SK-N-SH (cell line): ENCODE results near the gene CHST11. TPM values are rescaled to one million over a fixed set of nuclear protein-coding genes. Genes with fewer than 3 reads are reported as not detected.

Experiments
- CTCF ChIA-PET: fragments of 300-600, 350-600 bp; formaldehyde crosslinking; extraction: SDS; loops from one replicate; lab custom pipeline; 2021; lab: Yijun Ruan, JAX
- POLR2A ChIA-PET: fragments of 350-600 bp; sonication (Branson Sonifier 250); formaldehyde crosslinking; extraction: SDS; loops from one replicate; lab custom pipeline; 2020; ENCODE audit warnings: antibody characterized with exemption, inconsistent platforms; lab: Yijun Ruan, JAX
- DNase-seq: peaks from one replicate; pipeline ENCODE4 v3.0.0; 2012
- H2AFZ ChIP-seq: fragments of 200-600 bp; sonication (generic); 2 replicates; pipeline ENCODE4 v1.8.1; 2016; ENCODE audit warnings: antibody characterized with exemption, mild to moderate bottlenecking, low read depth
- H3F3A ChIP-seq: fragments of 200-600 bp; sonication (generic); replicated peaks from 2 replicates; pipeline ENCODE3; 2016; ENCODE audit warnings: antibody characterized with exemption, mild to moderate bottlenecking; ENCODE audit not compliant: insufficient read depth
- H3K27ac ChIP-seq, 2 experiments: fragments of 200-500 bp in 1 of 2; fragments of 200-600 bp in 1 of 2; sonication (Bioruptor generic) in 1 of 2; sonication (generic), shearing (Covaris generic) in 1 of 2; 2 replicates each; pipeline versions ENCODE4 v1.5.1 to v1.6.1; 2014 to 2016; ENCODE audit warnings: low read depth in 2 of 2, inconsistent platforms in 1 of 2, low read length in 1 of 2, mild to moderate bottlenecking in 1 of 2, mixed read lengths in 1 of 2
- H3K27me3 ChIP-seq: fragments of 200-600 bp; sonication (generic), shearing (Covaris generic); 2 replicates; pipeline ENCODE4 v1.6.1; 2016; ENCODE audit warnings: mixed run types; ENCODE audit not compliant: insufficient read depth
- H3K36me3 ChIP-seq, 2 experiments: fragments of 200-500 bp in 1 of 2; fragments of 200-600 bp in 1 of 2; sonication (Bioruptor generic) in 1 of 2; sonication (generic) in 1 of 2; replicated peaks in 1 of 2; 2 replicates each; pipeline versions ENCODE3 to v1.5.1; 2014 to 2016; ENCODE audit warnings: low read length in 1 of 2, mild to moderate bottlenecking in 1 of 2; ENCODE audit not compliant: insufficient read depth in 2 of 2, control insufficient read depth in 1 of 2
- H3K4me1 ChIP-seq, 2 experiments: fragments of 200-500 bp in 1 of 2; fragments of 200-600 bp in 1 of 2; sonication (Bioruptor generic) in 1 of 2; sonication (generic), shearing (Covaris generic) in 1 of 2; 2 replicates each; pipeline versions ENCODE4 v1.5.1 to v1.6.1; 2014 to 2016; ENCODE audit warnings: low read depth in 1 of 2, low read length in 1 of 2, mixed run types in 1 of 2; ENCODE audit not compliant: insufficient read depth in 2 of 2, control insufficient read depth in 1 of 2
- H3K4me2 ChIP-seq: fragments of 200-600 bp; sonication (generic), shearing (Covaris generic); 2 replicates; pipeline ENCODE4 v1.6.1; 2017; ENCODE audit warnings: mixed run types
- H3K4me3 ChIP-seq, 2 experiments: fragments of 200-500 bp in 1 of 2; fragments of 200-600 bp in 1 of 2; sonication (Bioruptor generic) in 1 of 2; sonication (generic), shearing (Covaris generic) in 1 of 2; 2 replicates each; pipeline versions ENCODE4 v1.5.1 to v1.8.1; 2014 to 2016; ENCODE audit warnings: low read depth in 2 of 2, inconsistent platforms in 1 of 2, low read length in 1 of 2, mild to moderate bottlenecking in 1 of 2, mixed read lengths in 1 of 2, moderate library complexity in 1 of 2
- H3K79me2 ChIP-seq: fragments of 200-600 bp; sonication (generic); 2 replicates; pipeline ENCODE4 v1.8.1; 2017; ENCODE audit warnings: mild to moderate bottlenecking; ENCODE audit not compliant: insufficient read depth
- H3K9ac ChIP-seq: fragments of 200-600 bp; sonication (generic); 2 replicates; pipeline ENCODE4 v1.6.1; 2017; ENCODE audit warnings: mixed run types
- H3K9me2 ChIP-seq: fragments of 200-600 bp; sonication (generic); 2 replicates; pipeline ENCODE4 v1.6.1; 2017; ENCODE audit warnings: mixed run types
- H3K9me3 ChIP-seq: fragments of 200-600 bp; sonication (generic); 2 replicates; pipeline ENCODE4 v1.6.1; 2017; ENCODE audit warnings: mixed run types, mild to moderate bottlenecking, moderate library complexity
- H4K20me1 ChIP-seq: fragments of 200-600 bp; sonication (generic); 2 replicates; pipeline ENCODE4 v1.6.1; 2017; ENCODE audit warnings: mild to moderate bottlenecking, mixed run types; ENCODE audit not compliant: insufficient read depth
- EZH2phosphoT487 ChIP-seq: fragments of 200-600 bp; sonication (generic); IDR thresholded peaks from 2 replicates; pipeline ENCODE4 v1.6.1; 2017; ENCODE audit warnings: low read depth, mixed run types, mild to moderate bottlenecking, antibody characterized with exemption, moderate library complexity, borderline replicate concordance
- GATA2 ChIP-seq: sonication (generic); formaldehyde crosslinking; IDR thresholded peaks from 2 replicates; pipeline ENCODE4 v1.5.0; 2020; ENCODE audit warnings: mild to moderate bottlenecking, missing genetic modification reagents
- RAD21 ChIP-seq: IDR thresholded peaks from 2 replicates; pipeline ENCODE4 v1.6.1; 2012; ENCODE audit warnings: mild to moderate bottlenecking, low read length
- RFX5 ChIP-seq: IDR thresholded peaks from 2 replicates; pipeline ENCODE4 v1.6.1; 2012; ENCODE audit warnings: mild to moderate bottlenecking, improper control_type of control experiment, low read length
- RXRA ChIP-seq: IDR thresholded peaks from 2 replicates; pipeline ENCODE4 v1.4.0; 2012; ENCODE audit warnings: low read depth, mild to moderate bottlenecking, borderline replicate concordance
- SIN3A ChIP-seq: IDR thresholded peaks from 2 replicates; pipeline ENCODE4 v1.6.1; 2012; ENCODE audit warnings: low read depth, mild to moderate bottlenecking, low read length, moderate library complexity, borderline replicate concordance
- SMC3 ChIP-seq: IDR thresholded peaks from 2 replicates; pipeline ENCODE4 v1.6.1; 2012; ENCODE audit warnings: low read depth, low read length, improper control_type of control experiment
- WGBS: methylation state at CpG from one replicate; pipeline ENCODE4 v1.1.6; 2017; ENCODE audit warnings: low lambda C conversion rate; 5-methylcytosine and 5-hydroxymethylcytosine counted together
- polyA plus RNA-seq, 3 experiments: library from polyadenylated mRNA; depleted of rRNA; stranded (reverse); fragments of >200 nt; gene quantifications; 2 replicates each; pipeline ENCODE4 v1.2.3, GENCODE V29; 2012
- TF ChIP-seq, protein P1 (sequence below): fragments of 150-350 bp; IDR thresholded peaks from 2 replicates; pipeline ENCODE4 v1.6.1; 2017; ENCODE audit warnings: antibody characterized with exemption, low read length, low read depth, borderline replicate concordance
- TF ChIP-seq, protein P2 (sequence below): IDR thresholded peaks from 2 replicates; pipeline ENCODE4 v1.6.1; 2012; ENCODE audit warnings: mild to moderate bottlenecking, low read depth, low read length, moderate library complexity
- TF ChIP-seq, protein P3 (sequence below): fragments of 150-350 bp; IDR thresholded peaks from 2 replicates; pipeline ENCODE4 v1.6.1; 2016; ENCODE audit warnings: mild to moderate bottlenecking, low read depth, low read length

The CHST11 gene
- polyA plus RNA-seq, 1 of the 3 experiments (the other 2 are of a cell fraction): 18.6 TPM

DNA sequence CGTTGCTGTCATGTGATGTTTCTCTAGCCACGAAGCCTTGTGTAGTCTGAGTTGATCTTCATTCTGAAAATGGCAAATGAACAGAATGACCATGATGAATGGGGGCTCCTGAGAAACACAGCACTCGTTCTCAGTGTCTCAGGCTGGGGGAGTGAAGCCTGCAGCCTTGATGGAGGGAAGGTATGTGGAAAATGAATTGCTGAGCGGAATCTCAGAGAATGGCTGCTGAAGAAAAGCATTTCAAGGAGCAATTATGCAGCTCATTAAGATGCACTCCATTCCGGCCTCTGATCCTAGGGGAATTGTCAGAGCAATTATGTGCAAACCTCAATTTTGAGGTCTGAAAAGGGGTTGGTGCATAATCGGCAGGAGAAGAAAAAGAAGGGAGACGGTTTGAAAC lies 167.1 kb downstream of the CHST11 start:
- Histone ChIP-seq H3K27me3 (no peaks in the 10 kb centered on the region), H3K36me3 (no peaks in the 10 kb centered on the region), H3K9me2 (no peaks in the 10 kb centered on the region), H2AFZ (no peak overlapping the region), H3F3A (peaks cover 10% of the 10 kb centered on the region), H3K9ac (no peak overlapping the region), H3K4me2 (no peak overlapping the region), H3K27ac (no peak overlapping the region), H4K20me1 (no peaks in the 10 kb centered on the region), H3K79me2 (no peaks in the 10 kb centered on the region), H3K4me1 (peaks cover 0 to 21% of the 10 kb centered on the region in 2 experiments; a peak in 2 of 4 replicates), H3K4me3 (no peak overlapping the region), H3K9me3 (no peaks in the 10 kb centered on the region)
- CTCF ChIA-PET: no interaction called here
- DNase-seq: no peak
- POLR2A ChIA-PET: no interaction called here
- WGBS: 85% methylated on average over 7 of the region's 7 CpGs
- TF ChIP-seq, protein P1, sequence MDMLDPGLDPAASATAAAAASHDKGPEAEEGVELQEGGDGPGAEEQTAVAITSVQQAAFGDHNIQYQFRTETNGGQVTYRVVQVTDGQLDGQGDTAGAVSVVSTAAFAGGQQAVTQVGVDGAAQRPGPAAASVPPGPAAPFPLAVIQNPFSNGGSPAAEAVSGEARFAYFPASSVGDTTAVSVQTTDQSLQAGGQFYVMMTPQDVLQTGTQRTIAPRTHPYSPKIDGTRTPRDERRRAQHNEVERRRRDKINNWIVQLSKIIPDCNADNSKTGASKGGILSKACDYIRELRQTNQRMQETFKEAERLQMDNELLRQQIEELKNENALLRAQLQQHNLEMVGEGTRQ: no peak
- TF ChIP-seq RXRA: no peak
- TF ChIP-seq SIN3A: no peak
- TF ChIP-seq GATA2: no peak
- TF ChIP-seq, protein P2, sequence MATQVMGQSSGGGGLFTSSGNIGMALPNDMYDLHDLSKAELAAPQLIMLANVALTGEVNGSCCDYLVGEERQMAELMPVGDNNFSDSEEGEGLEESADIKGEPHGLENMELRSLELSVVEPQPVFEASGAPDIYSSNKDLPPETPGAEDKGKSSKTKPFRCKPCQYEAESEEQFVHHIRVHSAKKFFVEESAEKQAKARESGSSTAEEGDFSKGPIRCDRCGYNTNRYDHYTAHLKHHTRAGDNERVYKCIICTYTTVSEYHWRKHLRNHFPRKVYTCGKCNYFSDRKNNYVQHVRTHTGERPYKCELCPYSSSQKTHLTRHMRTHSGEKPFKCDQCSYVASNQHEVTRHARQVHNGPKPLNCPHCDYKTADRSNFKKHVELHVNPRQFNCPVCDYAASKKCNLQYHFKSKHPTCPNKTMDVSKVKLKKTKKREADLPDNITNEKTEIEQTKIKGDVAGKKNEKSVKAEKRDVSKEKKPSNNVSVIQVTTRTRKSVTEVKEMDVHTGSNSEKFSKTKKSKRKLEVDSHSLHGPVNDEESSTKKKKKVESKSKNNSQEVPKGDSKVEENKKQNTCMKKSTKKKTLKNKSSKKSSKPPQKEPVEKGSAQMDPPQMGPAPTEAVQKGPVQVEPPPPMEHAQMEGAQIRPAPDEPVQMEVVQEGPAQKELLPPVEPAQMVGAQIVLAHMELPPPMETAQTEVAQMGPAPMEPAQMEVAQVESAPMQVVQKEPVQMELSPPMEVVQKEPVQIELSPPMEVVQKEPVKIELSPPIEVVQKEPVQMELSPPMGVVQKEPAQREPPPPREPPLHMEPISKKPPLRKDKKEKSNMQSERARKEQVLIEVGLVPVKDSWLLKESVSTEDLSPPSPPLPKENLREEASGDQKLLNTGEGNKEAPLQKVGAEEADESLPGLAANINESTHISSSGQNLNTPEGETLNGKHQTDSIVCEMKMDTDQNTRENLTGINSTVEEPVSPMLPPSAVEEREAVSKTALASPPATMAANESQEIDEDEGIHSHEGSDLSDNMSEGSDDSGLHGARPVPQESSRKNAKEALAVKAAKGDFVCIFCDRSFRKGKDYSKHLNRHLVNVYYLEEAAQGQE: no peak
- no peak for TF ChIP-seq RAD21
- TF ChIP-seq RFX5: no peak
- no peak for TF ChIP-seq SMC3

DNA sequence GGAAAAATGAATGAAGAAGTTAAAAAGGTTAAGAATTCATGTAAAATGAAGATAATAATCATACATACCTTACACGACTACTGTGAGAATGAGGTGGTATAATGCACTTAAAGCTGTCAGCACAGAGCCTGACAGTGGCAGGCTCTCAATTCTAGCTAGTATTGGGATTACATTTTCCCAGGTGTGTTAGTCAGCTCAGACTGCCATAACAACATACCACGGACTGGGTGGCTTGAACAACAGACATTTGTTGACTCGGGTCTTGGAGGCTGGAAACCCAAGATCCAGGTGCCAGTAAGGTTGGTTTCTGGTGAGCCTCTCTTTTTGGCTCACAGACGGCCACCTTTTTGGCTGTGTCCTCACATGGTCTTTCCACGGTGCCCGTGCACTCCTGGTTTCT lies 167.8 kb downstream of the CHST11 start:
- Histone ChIP-seq H3K4me3 (no peak overlapping the region), H3K36me3 (no peaks in the 10 kb centered on the region), H2AFZ (no peak overlapping the region), H3K9ac (no peak overlapping the region), H3F3A (peaks cover 10% of the 10 kb centered on the region), H3K9me2 (no peaks in the 10 kb centered on the region), H3K9me3 (no peaks in the 10 kb centered on the region), H4K20me1 (no peaks in the 10 kb centered on the region), H3K27me3 (no peaks in the 10 kb centered on the region), H3K4me2 (no peak overlapping the region), H3K79me2 (no peaks in the 10 kb centered on the region), H3K4me1 (peaks cover 0 to 21% of the 10 kb centered on the region in 2 experiments; a peak in 2 of 4 replicates), H3K27ac (no peak overlapping the region)
- no peak for DNase-seq
- ChIA-PET POLR2A (no interaction called here), CTCF (no interaction called here)
- 81% methylated on average over 5 of the region's 6 CpGs for WGBS
- TF ChIP-seq EZH2phosphoT487: no peak
- TF ChIP-seq, protein P3, sequence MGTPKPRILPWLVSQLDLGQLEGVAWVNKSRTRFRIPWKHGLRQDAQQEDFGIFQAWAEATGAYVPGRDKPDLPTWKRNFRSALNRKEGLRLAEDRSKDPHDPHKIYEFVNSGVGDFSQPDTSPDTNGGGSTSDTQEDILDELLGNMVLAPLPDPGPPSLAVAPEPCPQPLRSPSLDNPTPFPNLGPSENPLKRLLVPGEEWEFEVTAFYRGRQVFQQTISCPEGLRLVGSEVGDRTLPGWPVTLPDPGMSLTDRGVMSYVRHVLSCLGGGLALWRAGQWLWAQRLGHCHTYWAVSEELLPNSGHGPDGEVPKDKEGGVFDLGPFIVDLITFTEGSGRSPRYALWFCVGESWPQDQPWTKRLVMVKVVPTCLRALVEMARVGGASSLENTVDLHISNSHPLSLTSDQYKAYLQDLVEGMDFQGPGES: no peak
- TF ChIP-seq, all 33 proteins: peak for 0
